ENCODE results near the gene DRD2.

The DRD2 gene

DNA sequence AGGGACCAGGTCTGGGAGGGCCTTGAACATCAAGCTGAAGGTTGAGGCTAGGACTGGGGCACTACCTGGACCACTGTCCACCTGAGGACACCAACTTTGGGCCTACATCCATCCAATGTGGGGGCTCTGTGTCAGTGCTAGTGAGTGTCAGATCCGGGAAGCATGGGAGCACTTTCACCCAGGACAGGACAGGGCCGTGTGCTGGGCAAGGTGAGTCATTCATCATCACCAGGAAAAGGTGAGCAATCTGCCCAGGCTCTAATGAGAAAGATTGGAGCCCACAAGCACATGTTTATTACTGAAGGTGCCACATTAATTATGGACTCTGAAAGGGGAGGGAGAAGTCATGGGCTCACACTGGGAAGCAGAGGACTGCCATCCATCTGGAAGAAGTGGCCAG is 39.7 kb upstream of the DRD2 start:
- H3K27ac ChIP-seq (ENCODE audit: extremely low read depth, low read depth, low read length) = no peak overlapping the region
- TF ChIP-seq ZNF174 (tag by site-specific recombination; IDR thresholded peaks at IDR 0.05) (no peak), YY1 (tag by site-specific recombination; IDR thresholded peaks at IDR 0.05) (no peak), ZNF548 (tag by site-specific recombination; IDR thresholded peaks at IDR 0.05) (no peak), HOXC10 (CRISPR knock-in tag; IDR thresholded peaks at IDR 0.05) (no peak), HOXA7 (CRISPR knock-in tag; IDR thresholded peaks at IDR 0.05; ENCODE audit: borderline replicate concordance) (no peak), IKZF3 (tag by site-specific recombination; IDR thresholded peaks at IDR 0.05) (no peak), ZNF76 (tag by site-specific recombination; IDR thresholded peaks at IDR 0.05; ENCODE audit: borderline replicate concordance, low read depth) (no peak), ZNF670 (tag by site-specific recombination; IDR thresholded peaks at IDR 0.05; ENCODE audit: low read depth) (no peak)
- H3K9me3 ChIP-seq (ENCODE audit: control insufficient read depth, insufficient read depth, low read depth, low read length) = no peaks in the 10 kb centered on the region
- CTCF ChIA-PET = interaction anchor here (0.7 kb wide), 1 partner anchor 183 kb away, joined by 3 read pairs; no protein-coding TSS in a partner anchor
- no peaks in the 10 kb centered on the region for H3K4me1 ChIP-seq (ENCODE audit: control insufficient read depth, insufficient read depth, low read length)
- POLR2A ChIA-PET = no interaction called here
- no peaks in the 10 kb centered on the region for H3K36me3 ChIP-seq (ENCODE audit: control insufficient read depth in 2 of 2, insufficient read depth in 1 of 2, low read length in 2 of 2)
- H3K4me3 ChIP-seq (ENCODE audit: low read depth, low read length) = no peak overlapping the region

DNA sequence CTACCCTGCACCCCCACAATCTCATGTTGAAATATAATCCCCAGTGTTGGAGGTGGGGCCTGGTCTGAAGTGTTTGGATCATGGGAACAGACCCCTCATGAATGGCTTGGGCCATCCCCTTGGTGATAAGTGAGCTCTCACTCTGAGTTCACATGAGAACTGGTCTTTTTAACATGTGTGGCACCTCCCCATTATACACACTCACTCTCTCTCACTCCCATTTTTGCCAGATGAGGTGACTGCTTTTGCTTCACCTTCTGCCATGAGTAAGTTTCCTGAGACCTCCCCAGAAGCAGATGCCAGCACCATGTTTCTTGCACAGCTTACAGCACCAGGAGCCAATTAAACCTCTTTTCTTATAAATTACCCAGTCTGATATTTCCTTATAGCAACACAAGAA is 32.1 kb upstream of the DRD2 start:
- Histone ChIP-seq H3K27ac (ENCODE audit: extremely low read depth, low read depth, low read length) (no peak overlapping the region), H3K4me1 (ENCODE audit: control insufficient read depth, insufficient read depth, low read length) (no peaks in the 10 kb centered on the region), H3K36me3 (ENCODE audit: control insufficient read depth in 2 of 2, insufficient read depth in 1 of 2, low read length in 2 of 2) (no peaks in the 10 kb centered on the region), H3K4me3 (ENCODE audit: low read depth, low read length) (no peak overlapping the region), H3K9me3 (ENCODE audit: control insufficient read depth, insufficient read depth, low read depth, low read length) (no peaks in the 10 kb centered on the region)
- TF ChIP-seq YY1 (tag by site-specific recombination; IDR thresholded peaks at IDR 0.05) = no peak
- no peak for TF ChIP-seq ZNF558 (tag by site-specific recombination; IDR thresholded peaks at IDR 0.05)
- TF ChIP-seq, protein P1, sequence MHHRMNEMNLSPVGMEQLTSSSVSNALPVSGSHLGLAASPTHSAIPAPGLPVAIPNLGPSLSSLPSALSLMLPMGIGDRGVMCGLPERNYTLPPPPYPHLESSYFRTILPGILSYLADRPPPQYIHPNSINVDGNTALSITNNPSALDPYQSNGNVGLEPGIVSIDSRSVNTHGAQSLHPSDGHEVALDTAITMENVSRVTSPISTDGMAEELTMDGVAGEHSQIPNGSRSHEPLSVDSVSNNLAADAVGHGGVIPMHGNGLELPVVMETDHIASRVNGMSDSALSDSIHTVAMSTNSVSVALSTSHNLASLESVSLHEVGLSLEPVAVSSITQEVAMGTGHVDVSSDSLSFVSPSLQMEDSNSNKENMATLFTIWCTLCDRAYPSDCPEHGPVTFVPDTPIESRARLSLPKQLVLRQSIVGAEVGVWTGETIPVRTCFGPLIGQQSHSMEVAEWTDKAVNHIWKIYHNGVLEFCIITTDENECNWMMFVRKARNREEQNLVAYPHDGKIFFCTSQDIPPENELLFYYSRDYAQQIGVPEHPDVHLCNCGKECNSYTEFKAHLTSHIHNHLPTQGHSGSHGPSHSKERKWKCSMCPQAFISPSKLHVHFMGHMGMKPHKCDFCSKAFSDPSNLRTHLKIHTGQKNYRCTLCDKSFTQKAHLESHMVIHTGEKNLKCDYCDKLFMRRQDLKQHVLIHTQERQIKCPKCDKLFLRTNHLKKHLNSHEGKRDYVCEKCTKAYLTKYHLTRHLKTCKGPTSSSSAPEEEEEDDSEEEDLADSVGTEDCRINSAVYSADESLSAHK (tag by site-specific recombination; IDR thresholded peaks at IDR 0.05) = no peak
- no peak for TF ChIP-seq ZNF114 (tag by site-specific recombination; IDR thresholded peaks at IDR 0.05)
- TF ChIP-seq ZNF501 (tag by site-specific recombination; IDR thresholded peaks at IDR 0.05) = no peak
- no peak for TF ChIP-seq ZFP3 (tag by site-specific recombination; IDR thresholded peaks at IDR 0.05; ENCODE audit: low read depth)
- no peak for TF ChIP-seq ZNF629 (tag by site-specific recombination; IDR thresholded peaks at IDR 0.05)
- no peak for TF ChIP-seq ZNF292 (tag by site-specific recombination; IDR thresholded peaks at IDR 0.05; ENCODE audit: borderline replicate concordance, low read depth)
- TF ChIP-seq, protein P2, sequence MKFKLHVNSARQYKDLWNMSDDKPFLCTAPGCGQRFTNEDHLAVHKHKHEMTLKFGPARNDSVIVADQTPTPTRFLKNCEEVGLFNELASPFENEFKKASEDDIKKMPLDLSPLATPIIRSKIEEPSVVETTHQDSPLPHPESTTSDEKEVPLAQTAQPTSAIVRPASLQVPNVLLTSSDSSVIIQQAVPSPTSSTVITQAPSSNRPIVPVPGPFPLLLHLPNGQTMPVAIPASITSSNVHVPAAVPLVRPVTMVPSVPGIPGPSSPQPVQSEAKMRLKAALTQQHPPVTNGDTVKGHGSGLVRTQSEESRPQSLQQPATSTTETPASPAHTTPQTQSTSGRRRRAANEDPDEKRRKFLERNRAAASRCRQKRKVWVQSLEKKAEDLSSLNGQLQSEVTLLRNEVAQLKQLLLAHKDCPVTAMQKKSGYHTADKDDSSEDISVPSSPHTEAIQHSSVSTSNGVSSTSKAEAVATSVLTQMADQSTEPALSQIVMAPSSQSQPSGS (tag by site-specific recombination; IDR thresholded peaks at IDR 0.05; ENCODE audit: low read depth) = no peak
- TF ChIP-seq ZNF404 (tag by site-specific recombination; IDR thresholded peaks at IDR 0.05) = no peak
- no peak for TF ChIP-seq ZNF529 (tag by site-specific recombination; IDR thresholded peaks at IDR 0.05; ENCODE audit: insufficient replicate concordance)
- TF ChIP-seq ZNF768 (tag by site-specific recombination; IDR thresholded peaks at IDR 0.05) = no peak
- TF ChIP-seq, protein P3, sequence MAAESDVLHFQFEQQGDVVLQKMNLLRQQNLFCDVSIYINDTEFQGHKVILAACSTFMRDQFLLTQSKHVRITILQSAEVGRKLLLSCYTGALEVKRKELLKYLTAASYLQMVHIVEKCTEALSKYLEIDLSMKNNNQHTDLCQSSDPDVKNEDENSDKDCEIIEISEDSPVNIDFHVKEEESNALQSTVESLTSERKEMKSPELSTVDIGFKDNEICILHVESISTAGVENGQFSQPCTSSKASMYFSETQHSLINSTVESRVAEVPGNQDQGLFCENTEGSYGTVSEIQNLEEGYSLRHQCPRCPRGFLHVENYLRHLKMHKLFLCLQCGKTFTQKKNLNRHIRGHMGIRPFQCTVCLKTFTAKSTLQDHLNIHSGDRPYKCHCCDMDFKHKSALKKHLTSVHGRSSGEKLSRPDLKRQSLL (tag by site-specific recombination; IDR thresholded peaks at IDR 0.05) = no peak
- TF ChIP-seq, protein P4, sequence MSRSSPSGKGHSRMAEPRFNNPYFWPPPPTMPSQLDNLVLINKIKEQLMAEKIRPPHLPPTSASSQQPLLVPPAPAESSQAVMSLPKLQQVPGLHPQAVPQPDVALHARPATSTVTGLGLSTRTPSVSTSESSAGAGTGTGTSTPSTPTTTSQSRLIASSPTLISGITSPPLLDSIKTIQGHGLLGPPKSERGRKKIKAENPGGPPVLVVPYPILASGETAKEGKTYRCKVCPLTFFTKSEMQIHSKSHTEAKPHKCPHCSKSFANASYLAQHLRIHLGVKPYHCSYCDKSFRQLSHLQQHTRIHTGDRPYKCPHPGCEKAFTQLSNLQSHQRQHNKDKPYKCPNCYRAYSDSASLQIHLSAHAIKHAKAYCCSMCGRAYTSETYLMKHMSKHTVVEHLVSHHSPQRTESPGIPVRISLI (tag by site-specific recombination; IDR thresholded peaks at IDR 0.05) = no peak
- TF ChIP-seq ZNF133 (tag by site-specific recombination; IDR thresholded peaks at IDR 0.05) = no peak
- ChIA-PET CTCF (no interaction called here), POLR2A (no interaction called here)

Data from HEK293 (cell line).